Medulla oblongata (tissue), 1 donor: Measurements from ENCODE around the gene ADGRL3.
A peak's percentile ranks its signal among the peaks of the same experiment; 100 is the strongest.
"Not testable (repeated sequence)": the region's sequence is repeated elsewhere in the genome, so short reads cannot be mapped to it uniquely, and the experiment has no call there.

Experiments used
- DNase-seq: peaks from one replicate; pipeline ENCODE4 v3.0.0-alpha.2; 2015; ENCODE audit errors: extremely low spot score

The ADGRL3 gene

DNA sequence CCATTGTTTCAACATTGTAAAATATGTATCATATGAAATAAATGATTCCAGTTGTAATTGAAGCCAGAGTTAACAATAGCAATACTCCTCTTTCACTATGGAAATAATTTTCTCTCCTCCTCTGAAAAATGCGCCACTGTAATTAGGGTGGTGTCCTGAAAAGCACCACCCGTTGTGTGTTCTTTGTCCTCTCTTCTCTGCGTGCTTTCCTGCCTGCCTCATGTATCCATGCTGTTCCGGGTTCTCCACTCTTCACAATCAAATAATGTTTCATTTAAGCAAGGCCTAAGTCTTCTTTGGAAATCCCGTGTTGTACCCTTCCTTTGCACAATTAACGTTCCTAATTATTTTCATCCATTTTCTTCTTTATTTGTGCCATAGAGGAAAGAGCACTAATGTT is 293.3 kb downstream of the ADGRL3 start:
- DNase-seq = no peak

- peak; percentile 52 for DNase-seq
Observed at GRCh38 chr4:61500883-61501282, 300.8 kb downstream of the ADGRL3 start.

DNA sequence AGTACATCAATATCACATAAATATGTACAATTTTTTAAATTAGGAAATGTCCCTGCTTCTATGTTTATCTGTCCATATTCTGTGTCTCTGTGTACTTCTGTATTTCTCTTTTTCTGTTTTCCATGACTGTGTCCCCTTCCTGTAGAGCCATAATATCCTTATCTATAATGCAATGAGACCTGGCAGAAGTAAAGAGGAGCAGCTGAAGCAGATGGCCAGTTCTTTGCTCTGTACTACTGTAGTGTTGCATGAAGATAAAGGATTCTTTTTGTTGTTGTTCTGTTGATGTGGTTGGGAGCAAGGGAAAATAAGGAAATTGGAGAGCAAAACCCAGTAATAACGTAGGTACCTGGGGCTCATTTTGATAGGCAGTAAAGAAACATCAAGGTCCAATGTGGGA is 301.7 kb downstream of the ADGRL3 start:
- DNase-seq = no peak

- no peak for DNase-seq
Observed at GRCh38 chr4:61505773-61506685, 305.9 kb downstream of the ADGRL3 start.

GRCh38 chr4:61507091-61507490 is 307.0 kb downstream of the ADGRL3 start:
- DNase-seq = no peak

- DNase-seq = not testable (repeated sequence)
Observed at GRCh38 chr4:61509721-61510241, 309.7 kb downstream of the ADGRL3 start.

- no peak for DNase-seq
Observed at GRCh38 chr4:61511716-61512488, 311.8 kb downstream of the ADGRL3 start.

- no peak for DNase-seq
Observed at GRCh38 chr4:61514991-61515390, 314.9 kb downstream of the ADGRL3 start.

- DNase-seq = no peak
Observed at GRCh38 chr4:61517144-61517543, 317.0 kb downstream of the ADGRL3 start.

DNA sequence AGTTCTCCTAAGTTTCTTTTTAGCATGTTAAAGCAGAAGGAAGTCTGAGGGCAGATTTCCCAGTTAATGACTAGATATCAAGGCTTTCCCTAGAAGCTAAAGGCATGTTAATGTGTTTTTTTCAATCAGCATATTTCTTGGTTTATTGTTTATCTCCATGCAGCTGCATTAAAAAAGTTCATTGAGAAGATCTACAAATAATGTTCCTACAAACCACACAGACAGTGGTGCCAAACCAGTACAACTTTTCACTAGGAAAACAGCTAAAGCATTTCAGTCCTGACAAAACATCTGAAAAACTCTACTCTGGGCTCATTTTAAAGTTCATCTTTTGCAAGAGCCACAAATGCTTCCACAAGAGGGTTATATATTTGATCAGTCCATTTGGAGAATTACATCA is 320.0 kb downstream of the ADGRL3 start:
- no peak for DNase-seq

DNA sequence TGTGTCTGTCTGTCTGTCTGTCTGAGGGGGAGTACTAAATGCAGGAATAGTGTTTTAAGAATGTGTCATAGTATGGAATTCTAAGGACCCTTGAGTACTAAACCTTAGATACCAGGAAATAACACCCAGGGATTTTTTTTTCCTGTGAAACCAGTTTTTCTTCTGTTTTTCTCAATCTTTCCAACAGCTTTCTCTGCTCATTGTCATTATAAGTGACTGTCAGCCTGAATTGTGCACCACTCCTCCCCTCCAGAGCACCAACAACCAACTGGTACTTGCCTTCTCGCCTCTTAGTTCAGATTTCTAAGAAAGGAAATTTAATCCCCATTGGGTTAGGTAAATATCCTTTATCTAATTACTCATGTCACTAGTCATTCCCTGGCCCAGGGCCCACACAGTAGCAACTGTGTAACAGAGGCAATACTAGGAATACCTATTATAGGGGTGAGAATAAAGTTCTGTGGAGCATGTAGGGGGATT is 320.6 kb downstream of the ADGRL3 start:
- DNase-seq = no peak

DNA sequence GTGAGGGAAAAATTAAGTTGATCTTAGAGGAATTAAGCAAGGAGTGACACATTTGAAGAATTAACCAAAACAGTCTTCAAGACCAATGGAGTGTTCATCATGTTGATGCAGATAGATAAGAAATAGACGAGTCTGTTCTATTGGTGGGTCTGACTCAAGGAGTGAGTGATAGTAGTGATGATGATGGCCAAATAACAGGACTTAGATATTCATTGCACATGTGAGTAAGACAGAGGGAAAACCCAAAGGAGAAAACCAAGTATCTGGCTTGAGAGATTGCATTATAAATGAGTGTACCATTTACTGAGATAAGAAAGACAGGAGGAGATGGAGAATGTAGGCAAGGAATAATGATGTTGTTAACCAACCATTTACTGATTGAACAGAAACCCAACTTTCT is 321.3 kb downstream of the ADGRL3 start:
- no peak for DNase-seq

DNA sequence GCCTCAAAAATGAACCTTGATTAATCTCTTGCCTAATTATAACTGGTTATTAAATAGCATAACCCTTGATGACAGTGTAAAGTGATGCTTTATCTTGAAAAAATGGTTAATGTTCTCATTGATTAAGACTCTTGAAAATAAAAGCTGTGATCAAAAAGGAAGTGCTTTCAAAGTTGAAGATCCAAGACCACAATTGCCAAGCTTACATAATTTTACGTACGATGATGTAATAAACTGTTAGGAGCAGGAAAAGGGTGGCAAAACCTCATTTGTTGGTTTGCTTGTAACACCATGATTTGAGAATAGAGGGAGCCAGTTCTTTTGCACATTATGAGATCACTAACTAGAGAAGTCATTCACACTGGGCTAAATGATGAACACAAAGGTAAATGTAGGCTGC is 322.2 kb downstream of the ADGRL3 start:
- no peak for DNase-seq

DNA sequence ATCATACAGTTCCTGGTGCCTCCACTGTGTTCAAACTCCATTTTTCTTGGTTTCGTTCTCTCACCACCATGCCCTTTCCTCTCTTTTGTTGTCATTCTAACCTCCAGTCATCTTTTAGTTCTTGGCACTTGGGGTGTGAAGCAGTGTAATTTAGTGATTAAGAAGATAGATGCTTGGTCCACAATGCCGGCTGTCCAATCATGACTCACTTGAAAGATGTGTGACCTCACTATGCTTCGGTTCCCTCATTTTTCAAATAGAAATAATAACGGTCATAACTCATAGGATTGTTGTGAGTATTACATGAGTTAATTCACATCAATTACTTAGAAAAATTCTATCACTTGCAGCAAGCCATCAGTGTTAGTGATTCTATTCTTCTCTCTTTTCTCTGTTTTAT is 327.8 kb downstream of the ADGRL3 start:
- DNase-seq = no peak

DNA sequence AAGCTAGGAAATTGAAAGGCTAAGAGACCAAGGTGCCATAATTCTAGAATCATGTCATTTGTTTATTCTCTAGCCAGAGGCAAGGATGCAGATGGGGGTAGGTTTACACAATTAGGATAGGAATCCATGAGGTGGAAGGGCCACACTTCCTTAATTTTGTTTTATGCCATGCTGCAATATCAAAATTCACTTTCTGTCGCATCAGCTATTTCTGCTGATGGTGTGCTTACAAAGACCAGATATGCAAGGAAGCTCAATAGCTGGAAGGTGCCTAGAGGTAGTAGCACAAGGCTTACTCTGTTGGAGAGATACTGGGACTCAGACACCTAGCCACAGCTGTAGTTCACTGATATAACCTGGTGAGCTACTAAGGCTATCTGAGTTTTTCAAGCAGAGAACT is 328.5 kb downstream of the ADGRL3 start:
- no peak for DNase-seq

DNA sequence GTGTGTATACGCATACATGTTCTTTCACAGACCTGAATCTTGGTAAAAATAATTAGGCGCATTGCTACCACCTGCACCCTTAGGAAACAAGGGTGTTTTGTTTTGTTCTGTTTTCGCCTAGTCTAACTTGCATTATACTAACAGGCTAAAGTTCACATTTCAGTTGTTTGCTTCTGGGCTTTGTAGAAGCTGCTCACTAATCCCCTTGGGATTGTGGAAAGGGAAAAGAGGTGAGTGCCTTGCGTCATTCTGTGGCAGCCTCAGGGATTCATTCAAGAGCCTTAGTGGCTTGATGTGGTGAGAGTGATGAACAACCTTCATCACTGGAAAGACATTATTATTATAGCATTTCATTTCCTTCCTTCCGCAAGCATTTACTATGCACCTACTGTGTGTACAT is 331.1 kb downstream of the ADGRL3 start:
- no peak for DNase-seq

- DNase-seq = no peak
Observed at GRCh38 chr4:61532336-61533000, 332.3 kb downstream of the ADGRL3 start.

DNA sequence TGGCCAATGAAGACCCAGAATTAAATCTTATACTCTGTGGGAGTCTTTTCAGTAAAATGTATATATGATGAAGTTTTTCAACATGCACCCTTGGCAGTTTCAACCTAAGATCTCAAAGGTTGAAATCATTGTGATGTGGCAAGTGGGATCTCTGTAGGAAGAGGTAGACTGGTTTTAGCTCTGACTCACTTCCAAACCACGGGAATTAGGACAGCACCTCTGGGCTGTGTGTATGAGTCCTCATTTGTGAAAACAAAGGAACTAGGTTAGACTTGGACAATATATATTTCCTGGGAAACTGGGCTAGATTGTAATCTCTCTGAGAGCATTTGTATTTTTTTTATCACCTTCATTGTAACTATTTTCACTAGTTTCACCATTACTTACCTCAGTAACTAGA is 333.0 kb downstream of the ADGRL3 start:
- no peak for DNase-seq

GRCh38 chr4:61540944-61541343 is 340.8 kb downstream of the ADGRL3 start:
- no peak for DNase-seq

DNA sequence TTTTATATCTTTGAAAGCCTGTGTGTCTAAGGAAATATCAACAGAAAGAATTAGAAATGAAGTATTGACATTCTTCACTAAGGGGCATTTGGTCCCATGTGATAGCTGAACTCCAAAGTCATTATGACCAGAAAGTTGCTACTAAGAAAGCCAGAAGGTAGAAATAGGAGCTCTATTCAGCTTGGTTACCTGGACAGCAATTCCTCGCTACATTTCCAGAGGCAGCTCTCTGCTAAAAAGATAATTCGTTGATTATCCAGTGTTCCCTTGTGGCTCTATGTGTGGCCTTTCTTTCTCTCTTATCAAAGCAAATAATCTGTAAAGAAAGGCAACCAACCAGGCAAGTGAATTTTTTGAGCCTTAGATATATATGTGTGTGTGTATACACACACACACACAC is 341.3 kb downstream of the ADGRL3 start:
- no peak for DNase-seq

GRCh38 chr4:61543976-61544375 is 343.9 kb downstream of the ADGRL3 start:
- no peak for DNase-seq

DNA sequence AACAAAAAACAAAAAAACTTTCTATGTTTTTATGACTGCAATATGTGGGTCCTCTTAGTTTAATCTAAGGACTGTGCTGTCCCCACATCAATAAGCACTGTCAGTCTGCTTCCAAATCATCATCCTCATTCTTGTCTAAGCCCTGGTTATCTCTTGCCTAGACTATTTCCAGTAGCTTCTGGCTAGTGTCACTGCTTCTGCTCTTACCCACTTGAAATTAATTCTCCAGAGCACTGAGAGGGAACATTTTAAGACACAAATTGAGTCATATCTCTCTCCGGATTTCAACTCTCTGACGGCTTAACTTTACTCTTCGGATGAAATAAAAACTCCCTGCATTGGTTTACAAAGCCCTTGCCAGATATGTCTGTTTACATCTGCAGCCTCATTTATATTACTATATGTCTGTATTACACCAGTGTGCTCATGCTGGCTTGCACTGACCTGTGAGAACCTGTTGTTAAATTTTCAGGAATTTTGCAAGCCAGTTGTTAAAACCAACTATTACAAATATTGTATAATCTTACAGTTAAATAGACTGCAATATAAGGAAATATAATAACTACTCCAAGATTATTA is 345.9 kb downstream of the ADGRL3 start:
- no peak for DNase-seq
